ENCODE results near the gene ANGPT4. TPM values are rescaled to one million over a fixed set of nuclear protein-coding genes. Genes with fewer than 3 reads are reported as not detected.
"Not testable (repeated sequence)": the region's sequence is repeated elsewhere in the genome, so short reads cannot be mapped to it uniquely, and the experiment has no call there.

ANGPT4 gene
- total RNA-seq, 1 donor from 2014 or later: 0.07 TPM

GRCh38 chr20:833121-833449, 83.0 kb downstream of the ANGPT4 start:
- DNase-seq (ENCODE audit: extremely low spot score, unreplicated experiment): no peak
- H3K9me3 Mint-ChIP-seq: no peaks in the 10 kb centered on the region
- peaks cover 4% of the 10 kb centered on the region for H3K27me3 Mint-ChIP-seq
- peak overlapping the region; percentile 88 for H3K27ac Mint-ChIP-seq
- H3K4me3 Mint-ChIP-seq: peak overlapping the region; percentile 88
- peaks cover 26% of the 10 kb centered on the region for H3K4me1 Mint-ChIP-seq (ENCODE audit: unreplicated experiment)
- H3K36me3 Mint-ChIP-seq: no peaks in the 10 kb centered on the region
- no peak for TF ChIP-seq CTCF (conservative IDR thresholded peaks at IDR 0.05)

GRCh38 chr20:831956-832355, 84.2 kb downstream of the ANGPT4 start:
- TF ChIP-seq CTCF (conservative IDR thresholded peaks at IDR 0.05): no peak
- no peak for DNase-seq (ENCODE audit: extremely low spot score, unreplicated experiment)
- Mint-ChIP-seq H3K9me3 (no peaks in the 10 kb centered on the region), H3K27me3 (peaks cover 4% of the 10 kb centered on the region), H3K36me3 (no peaks in the 10 kb centered on the region), H3K4me3 (no peak overlapping the region), H3K27ac (no peak overlapping the region), H3K4me1 (ENCODE audit: unreplicated experiment) (peaks cover 26% of the 10 kb centered on the region)

GRCh38 chr20:831251-831650, 84.9 kb downstream of the ANGPT4 start:
- Mint-ChIP-seq H3K4me3 (no peak overlapping the region), H3K27me3 (peaks cover 4% of the 10 kb centered on the region), H3K4me1 (ENCODE audit: unreplicated experiment) (peaks cover 26% of the 10 kb centered on the region), H3K9me3 (no peaks in the 10 kb centered on the region), H3K27ac (no peak overlapping the region), H3K36me3 (no peaks in the 10 kb centered on the region)
- no peak for TF ChIP-seq CTCF (conservative IDR thresholded peaks at IDR 0.05)
- DNase-seq (ENCODE audit: extremely low spot score, unreplicated experiment): no peak

- no peak for TF ChIP-seq CTCF (conservative IDR thresholded peaks at IDR 0.05)
- DNase-seq (ENCODE audit: extremely low spot score, unreplicated experiment): no peak
- H3K36me3 Mint-ChIP-seq: no peaks in the 10 kb centered on the region
- no peaks in the 10 kb centered on the region for H3K9me3 Mint-ChIP-seq
- H3K4me1 Mint-ChIP-seq (ENCODE audit: unreplicated experiment): peaks cover 21% of the 10 kb centered on the region
- peaks cover 4% of the 10 kb centered on the region for H3K27me3 Mint-ChIP-seq
- H3K27ac Mint-ChIP-seq: no peak overlapping the region
- no peak overlapping the region for H3K4me3 Mint-ChIP-seq
Observed at GRCh38 chr20:830011-830521, 86.1 kb downstream of the ANGPT4 start.

- Mint-ChIP-seq H3K27me3 (peaks cover 4% of the 10 kb centered on the region), H3K9me3 (no peaks in the 10 kb centered on the region), H3K4me1 (ENCODE audit: unreplicated experiment) (peaks cover 17% of the 10 kb centered on the region), H3K4me3 (no peak overlapping the region), H3K27ac (peak overlapping the region; percentile 62), H3K36me3 (no peaks in the 10 kb centered on the region)
- no peak for DNase-seq (ENCODE audit: extremely low spot score, unreplicated experiment)
- no peak for TF ChIP-seq CTCF (conservative IDR thresholded peaks at IDR 0.05)
Observed at GRCh38 chr20:829551-829950, 86.6 kb downstream of the ANGPT4 start.

GRCh38 chr20:828987-829386, 87.1 kb downstream of the ANGPT4 start:
- Mint-ChIP-seq H3K4me3 (no peak overlapping the region), H3K9me3 (no peaks in the 10 kb centered on the region), H3K27ac (peak overlapping the region; percentile 62), H3K27me3 (peaks cover 4% of the 10 kb centered on the region), H3K4me1 (ENCODE audit: unreplicated experiment) (peaks cover 13% of the 10 kb centered on the region), H3K36me3 (no peaks in the 10 kb centered on the region)
- DNase-seq (ENCODE audit: extremely low spot score, unreplicated experiment): peak; percentile 40
- no peak for TF ChIP-seq CTCF (conservative IDR thresholded peaks at IDR 0.05)

- not testable (repeated sequence) for H3K27me3 Mint-ChIP-seq; H3K36me3 Mint-ChIP-seq; H3K4me1 Mint-ChIP-seq (ENCODE audit: unreplicated experiment); H3K27ac Mint-ChIP-seq; H3K9me3 Mint-ChIP-seq; H3K4me3 Mint-ChIP-seq
- peak; percentile 32 for DNase-seq (ENCODE audit: extremely low spot score, unreplicated experiment)
Observed at GRCh38 chr20:827981-828380, 88.2 kb downstream of the ANGPT4 start.

Data from type B pancreatic cell (in vitro differentiated cells).